HepG2 (cell line): ENCODE data around the gene EXOC7. TPM values are rescaled to one million over a fixed set of nuclear protein-coding genes. Genes with fewer than 3 reads are reported as not detected.

Experiments used
- ARNT2 ChIP-seq: sonication (generic); formaldehyde crosslinking; IDR thresholded peaks from 2 replicates; pipeline ENCODE4 v1.8.0; 2022; ENCODE audit warnings: mild to moderate bottlenecking, low read depth, missing genetic modification reagents, moderate library complexity
- KLF6 ChIP-seq: IDR thresholded peaks from 2 replicates; pipeline ENCODE4 v1.8.0; 2016; ENCODE audit warnings: missing biosample characterization, missing genetic modification reagents
- SRSF1 ChIP-seq: fragments of 200-400 bp; formaldehyde crosslinking; optimal IDR thresholded peaks from 2 replicates; pipeline ENCODE3; 2017; ENCODE audit warnings: mild to moderate bottlenecking, low read depth, low read length, moderate library complexity
- ZNF318 ChIP-seq: sonication (generic); formaldehyde crosslinking; IDR thresholded peaks from 2 replicates; pipeline ENCODE4 v1.4.0; 2020; ENCODE audit warnings: mild to moderate bottlenecking, missing genetic modification reagents
- ZNF570 ChIP-seq: sonication (generic); formaldehyde crosslinking; IDR thresholded peaks from 2 replicates; pipeline ENCODE4 v1.4.0; 2020; ENCODE audit warnings: mild to moderate bottlenecking, missing genetic modification reagents, borderline replicate concordance
- ZNF839 ChIP-seq: sonication (generic); formaldehyde crosslinking; IDR thresholded peaks from 2 replicates; pipeline ENCODE4 v1.4.0; 2020; ENCODE audit warnings: missing genetic modification reagents, mild to moderate bottlenecking, borderline replicate concordance
- polyA plus RNA-seq, 8 experiments: library from polyadenylated mRNA; depleted of rRNA in 3 of 8; stranded (reverse) in 7 of 8; unstranded in 1 of 8; fragments of >200 nt; fragmentation: Illumina TruSeq in 4 of 8; extraction: Trizol in 4 of 8; gene quantifications; 2 replicates each; pipeline versions ENCODE4 v1.2.1 to v1.2.3, GENCODE V29; 2011 to 2016; ENCODE audit warnings: low read depth in 4 of 8, missing spikeins in 1 of 8, mixed read lengths in 1 of 8; ENCODE audit not compliant: insufficient read depth in 1 of 8
- total RNA-seq, 5 experiments: library from RNA; depleted of rRNA; stranded (reverse); fragments of >200 nt; fragmentation: Illumina TruSeq; extraction: Trizol; gene quantifications; 2 replicates each; pipeline ENCODE4 v1.2.3, GENCODE V29; 2016; ENCODE audit warnings: low read depth in 1 of 5
- TF ChIP-seq, protein P1 (sequence below): sonication (generic); formaldehyde crosslinking; IDR thresholded peaks from 2 replicates; pipeline ENCODE4 v1.8.0; 2023; ENCODE audit warnings: mild to moderate bottlenecking, missing genetic modification reagents
- TF ChIP-seq, protein P2 (sequence below): sonication (generic); formaldehyde crosslinking; IDR thresholded peaks from 2 replicates; pipeline ENCODE4 v1.8.0; 2022; ENCODE audit warnings: missing genetic modification reagents, mild to moderate bottlenecking, moderate library complexity, borderline replicate concordance
- TF ChIP-seq, protein P3 (sequence below): sonication (generic); formaldehyde crosslinking; IDR thresholded peaks from 2 replicates; pipeline ENCODE4 v1.4.0; 2020; ENCODE audit warnings: missing genetic modification reagents

The EXOC7 gene
- total and polyA plus RNA-seq, 2 of the 13 experiments (the other 11 are each of a cell fraction or from before 2014, with no cell fraction given), result 86.9 to 116 TPM

GRCh38 chr17:76138896-76139752, 35.5 kb upstream of the EXOC7 start (continued):
- TF ChIP-seq ARNT2 (CRISPR knock-in tag) (0 out of 2 replicates have a peak, but pooled peaks have one; percentile 9), ZNF839 (CRISPR knock-in tag) (peak; percentile 4; the same call in 1 of the 2 replicates), SRSF1 (no peak), KLF6 (no peak), ZNF570 (no peak), ZNF318 (CRISPR knock-in tag) (no peak)
- TF ChIP-seq, protein P1, sequence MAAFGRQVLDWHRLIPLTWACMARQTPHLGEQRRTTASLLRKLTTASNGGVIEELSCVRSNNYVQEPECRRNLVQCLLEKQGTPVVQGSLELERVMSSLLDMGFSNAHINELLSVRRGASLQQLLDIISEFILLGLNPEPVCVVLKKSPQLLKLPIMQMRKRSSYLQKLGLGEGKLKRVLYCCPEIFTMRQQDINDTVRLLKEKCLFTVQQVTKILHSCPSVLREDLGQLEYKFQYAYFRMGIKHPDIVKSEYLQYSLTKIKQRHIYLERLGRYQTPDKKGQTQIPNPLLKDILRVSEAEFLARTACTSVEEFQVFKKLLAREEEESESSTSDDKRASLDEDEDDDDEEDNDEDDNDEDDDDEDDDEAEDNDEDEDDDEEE (CRISPR knock-in tag), result no peak
- TF ChIP-seq, protein P2, sequence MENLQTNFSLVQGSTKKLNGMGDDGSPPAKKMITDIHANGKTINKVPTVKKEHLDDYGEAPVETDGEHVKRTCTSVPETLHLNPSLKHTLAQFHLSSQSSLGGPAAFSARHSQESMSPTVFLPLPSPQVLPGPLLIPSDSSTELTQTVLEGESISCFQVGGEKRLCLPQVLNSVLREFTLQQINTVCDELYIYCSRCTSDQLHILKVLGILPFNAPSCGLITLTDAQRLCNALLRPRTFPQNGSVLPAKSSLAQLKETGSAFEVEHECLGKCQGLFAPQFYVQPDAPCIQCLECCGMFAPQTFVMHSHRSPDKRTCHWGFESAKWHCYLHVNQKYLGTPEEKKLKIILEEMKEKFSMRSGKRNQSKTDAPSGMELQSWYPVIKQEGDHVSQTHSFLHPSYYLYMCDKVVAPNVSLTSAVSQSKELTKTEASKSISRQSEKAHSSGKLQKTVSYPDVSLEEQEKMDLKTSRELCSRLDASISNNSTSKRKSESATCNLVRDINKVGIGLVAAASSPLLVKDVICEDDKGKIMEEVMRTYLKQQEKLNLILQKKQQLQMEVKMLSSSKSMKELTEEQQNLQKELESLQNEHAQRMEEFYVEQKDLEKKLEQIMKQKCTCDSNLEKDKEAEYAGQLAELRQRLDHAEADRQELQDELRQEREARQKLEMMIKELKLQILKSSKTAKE (CRISPR knock-in tag), result peak; percentile 6; the same call in 1 of the 2 replicates
- TF ChIP-seq, protein P3, sequence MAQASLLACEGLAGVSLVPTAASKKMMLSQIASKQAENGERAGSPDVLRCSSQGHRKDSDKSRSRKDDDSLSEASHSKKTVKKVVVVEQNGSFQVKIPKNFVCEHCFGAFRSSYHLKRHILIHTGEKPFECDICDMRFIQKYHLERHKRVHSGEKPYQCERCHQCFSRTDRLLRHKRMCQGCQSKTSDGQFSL, result no peak
